ENCODE results near the gene COL8A1. TPM values are rescaled to one million over a fixed set of nuclear protein-coding genes. Genes with fewer than 3 reads are reported as not detected.

COL8A1 gene
- total RNA-seq, 6 experiments from 2014 or later: 0.56 to 1.5 (median 0.79) TPM

DNA sequence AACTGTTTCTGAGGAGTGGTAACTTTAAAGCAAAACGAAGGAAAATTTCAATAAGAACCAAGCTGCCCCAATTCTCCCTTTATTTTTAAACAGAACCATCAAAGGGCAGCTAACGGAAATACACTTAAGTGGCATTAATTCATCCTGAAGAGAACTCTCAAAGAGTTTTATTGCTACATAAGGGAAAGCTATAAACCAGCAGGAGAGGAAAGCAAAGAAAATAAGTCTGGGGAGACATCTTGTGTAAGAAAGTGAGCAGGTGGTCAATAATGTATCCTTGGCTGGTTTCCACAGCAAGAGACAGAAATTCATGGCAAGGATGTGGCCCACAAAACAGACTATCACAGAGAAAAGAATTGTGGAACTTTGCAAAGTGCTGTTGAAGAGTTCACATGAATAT lies 139.3 kb downstream of the COL8A1 start:
- DNase-seq: no peak
- intact Hi-C loops (cut with DNase I): no loop called here
- no peaks in the 10 kb centered on the region for H3K27me3 ChIP-seq
- H3K36me3 ChIP-seq: no peaks in the 10 kb centered on the region
- H3K9me3 ChIP-seq: no peaks in the 10 kb centered on the region
- WGBS (ENCODE audit: insufficient coverage, low coverage, low lambda C conversion rate, missing lambda C conversion rate): 39% methylated on average over 2 of the region's 2 CpGs
- TF ChIP-seq POLR2A (IDR thresholded peaks at IDR 0.05): no peak
- TF ChIP-seq, protein P1, sequence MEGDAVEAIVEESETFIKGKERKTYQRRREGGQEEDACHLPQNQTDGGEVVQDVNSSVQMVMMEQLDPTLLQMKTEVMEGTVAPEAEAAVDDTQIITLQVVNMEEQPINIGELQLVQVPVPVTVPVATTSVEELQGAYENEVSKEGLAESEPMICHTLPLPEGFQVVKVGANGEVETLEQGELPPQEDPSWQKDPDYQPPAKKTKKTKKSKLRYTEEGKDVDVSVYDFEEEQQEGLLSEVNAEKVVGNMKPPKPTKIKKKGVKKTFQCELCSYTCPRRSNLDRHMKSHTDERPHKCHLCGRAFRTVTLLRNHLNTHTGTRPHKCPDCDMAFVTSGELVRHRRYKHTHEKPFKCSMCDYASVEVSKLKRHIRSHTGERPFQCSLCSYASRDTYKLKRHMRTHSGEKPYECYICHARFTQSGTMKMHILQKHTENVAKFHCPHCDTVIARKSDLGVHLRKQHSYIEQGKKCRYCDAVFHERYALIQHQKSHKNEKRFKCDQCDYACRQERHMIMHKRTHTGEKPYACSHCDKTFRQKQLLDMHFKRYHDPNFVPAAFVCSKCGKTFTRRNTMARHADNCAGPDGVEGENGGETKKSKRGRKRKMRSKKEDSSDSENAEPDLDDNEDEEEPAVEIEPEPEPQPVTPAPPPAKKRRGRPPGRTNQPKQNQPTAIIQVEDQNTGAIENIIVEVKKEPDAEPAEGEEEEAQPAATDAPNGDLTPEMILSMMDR (IDR thresholded peaks at IDR 0.05): no peak
- no peak for ATAC-seq
- H3K4me1 ChIP-seq: no peaks in the 10 kb centered on the region
- no peak overlapping the region for H3K27ac ChIP-seq
- H3K4me3 ChIP-seq: no peak overlapping the region

DNA sequence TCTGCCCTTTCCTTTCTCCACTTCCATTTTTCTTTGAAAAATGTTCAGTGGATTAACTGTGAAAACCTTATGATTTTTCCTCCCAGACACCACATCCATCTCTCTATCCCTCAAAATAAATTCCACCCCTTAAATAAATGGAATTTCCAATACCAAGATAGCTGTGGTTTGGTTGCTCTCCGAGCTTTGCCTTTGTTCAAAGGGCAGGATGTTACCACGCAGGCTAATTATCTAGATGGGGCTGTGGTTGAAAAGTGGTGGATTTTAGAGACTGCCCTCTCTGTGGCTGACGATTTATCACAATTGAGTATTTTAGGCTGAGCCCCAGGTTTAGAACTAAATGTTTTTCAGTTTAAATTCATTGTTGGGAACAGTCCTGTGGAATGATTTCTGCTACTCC lies 142.4 kb downstream of the COL8A1 start:
- TF ChIP-seq POLR2A (IDR thresholded peaks at IDR 0.05): no peak
- TF ChIP-seq, protein P1 (IDR thresholded peaks at IDR 0.05): no peak
- H3K9me3 ChIP-seq: no peaks in the 10 kb centered on the region
- no peaks in the 10 kb centered on the region for H3K4me1 ChIP-seq
- no peaks in the 10 kb centered on the region for H3K27me3 ChIP-seq
- WGBS (ENCODE audit: insufficient coverage, low coverage, low lambda C conversion rate, missing lambda C conversion rate): 29% methylated on average over 3 of the region's 3 CpGs
- no peak overlapping the region for H3K4me3 ChIP-seq
- no peak for ATAC-seq
- DNase-seq: no peak
- no peaks in the 10 kb centered on the region for H3K36me3 ChIP-seq
- H3K27ac ChIP-seq: no peak overlapping the region
- intact Hi-C loops (cut with DNase I): no loop called here

DNA sequence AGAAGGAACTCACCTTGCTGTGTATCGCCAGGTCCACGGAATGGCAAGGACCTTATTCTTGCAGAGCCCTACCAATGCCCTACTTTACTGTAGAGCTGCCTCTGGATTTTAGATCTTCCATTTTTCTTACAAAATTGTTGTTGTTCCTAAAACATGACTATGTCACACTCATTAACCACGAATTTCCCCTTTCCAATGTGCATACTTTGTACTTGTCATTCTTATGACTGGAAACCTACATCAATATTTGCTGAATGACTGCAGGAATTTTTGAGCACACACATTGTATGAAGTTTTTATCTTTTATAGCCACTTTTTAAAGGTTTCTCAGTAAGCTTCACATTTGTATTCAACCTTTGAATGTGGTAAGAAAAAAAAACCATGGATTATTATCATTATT lies 143.4 kb downstream of the COL8A1 start:
- Histone ChIP-seq H3K4me3 (no peak overlapping the region), H3K27ac (no peak overlapping the region), H3K36me3 (no peaks in the 10 kb centered on the region), H3K27me3 (no peaks in the 10 kb centered on the region), H3K4me1 (no peaks in the 10 kb centered on the region), H3K9me3 (no peaks in the 10 kb centered on the region)
- ATAC-seq: no peak
- 66% methylated on average over 3 of the region's 3 CpGs for WGBS (ENCODE audit: insufficient coverage, low coverage, low lambda C conversion rate, missing lambda C conversion rate)
- intact Hi-C loops (cut with DNase I): no loop called here
- DNase-seq: no peak
- no peak for TF ChIP-seq POLR2A (IDR thresholded peaks at IDR 0.05)
- TF ChIP-seq, protein P1 (IDR thresholded peaks at IDR 0.05): no peak

DNA sequence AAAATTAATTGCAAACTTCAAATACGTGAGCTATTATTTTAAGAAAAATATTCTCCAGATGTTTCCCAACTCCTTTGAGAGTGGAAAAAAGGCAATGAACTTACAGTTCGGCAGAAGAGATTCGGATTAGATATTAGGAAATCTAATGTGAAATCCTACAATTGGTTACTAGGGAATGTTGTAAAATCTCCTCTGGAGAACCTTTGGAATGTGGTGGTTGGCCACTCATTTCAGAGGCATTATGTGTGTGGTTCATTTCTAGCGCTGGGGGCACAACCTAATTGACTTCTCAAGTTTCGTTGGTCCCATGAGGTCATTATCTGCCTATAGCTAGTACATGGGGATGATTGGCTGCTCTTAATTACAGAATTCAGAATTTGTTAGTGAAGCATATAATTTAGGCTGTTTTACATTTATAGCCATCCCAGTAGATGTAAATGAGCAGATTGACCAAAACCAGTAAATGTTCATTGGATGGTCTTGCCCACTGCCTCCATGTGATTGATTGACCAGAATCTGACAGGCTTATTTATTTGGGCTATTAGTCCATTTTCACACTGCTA lies 144.7 kb downstream of the COL8A1 start:
- no peak for ATAC-seq
- TF ChIP-seq POLR2A (IDR thresholded peaks at IDR 0.05): no peak
- TF ChIP-seq, protein P1 (IDR thresholded peaks at IDR 0.05): no peak
- Histone ChIP-seq H3K9me3 (no peaks in the 10 kb centered on the region), H3K27ac (no peak overlapping the region), H3K27me3 (no peaks in the 10 kb centered on the region), H3K36me3 (no peaks in the 10 kb centered on the region), H3K4me1 (no peaks in the 10 kb centered on the region), H3K4me3 (no peak overlapping the region)
- WGBS (ENCODE audit: insufficient coverage, low coverage, low lambda C conversion rate, missing lambda C conversion rate): 76% methylated on average over 5 of the region's 5 CpGs
- DNase-seq: no peak
- intact Hi-C loops (cut with DNase I): no loop called here
